GDM1 (cell line): ENCODE measurements around the gene CSMD2.

Source experiments
- DNase-seq: peaks from one replicate; lab custom pipeline; 2025; lab: John Stamatoyannopoulos, UW

Gene CSMD2

DNA sequence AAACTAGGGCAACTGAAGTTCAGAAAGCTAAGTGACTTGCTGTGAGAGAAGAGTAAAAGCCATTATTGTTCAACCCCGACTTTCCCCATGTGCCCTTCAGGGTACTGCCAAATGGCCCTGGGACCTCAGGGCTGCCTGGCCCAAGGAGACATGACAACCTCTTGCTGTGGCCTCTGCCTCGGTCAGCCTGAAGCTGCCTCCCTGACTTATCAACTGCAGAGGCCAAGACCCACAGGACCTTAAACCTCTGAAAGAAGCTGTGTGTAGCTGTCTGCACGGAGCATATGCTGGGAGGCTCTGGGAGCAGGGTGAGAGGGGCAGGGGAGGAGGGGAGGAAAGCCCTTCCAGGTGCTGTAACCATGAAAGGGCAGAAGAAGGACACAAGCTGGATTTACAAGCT, 265.3 kb downstream of the CSMD2 start:
- no peak for DNase-seq

DNA sequence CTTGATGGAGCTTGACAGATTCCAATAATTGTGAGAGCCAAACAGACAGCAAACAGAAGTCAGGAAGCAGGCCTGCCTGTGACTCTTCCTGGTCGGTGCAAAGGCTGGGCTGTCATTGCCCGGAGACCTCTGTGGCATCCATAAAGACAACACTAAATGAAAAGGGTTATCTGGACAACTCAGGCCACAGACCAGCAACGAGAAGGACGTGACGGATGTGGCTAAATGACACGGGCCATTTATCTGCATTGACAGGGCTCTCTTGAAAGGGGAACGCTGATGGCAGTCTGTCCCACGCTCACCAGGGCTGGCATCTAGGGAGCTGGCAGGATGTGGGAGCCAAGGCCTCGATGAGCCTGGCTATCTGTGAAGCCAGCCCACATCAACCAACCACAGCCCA, 266.1 kb downstream of the CSMD2 start:
- no peak for DNase-seq

DNA sequence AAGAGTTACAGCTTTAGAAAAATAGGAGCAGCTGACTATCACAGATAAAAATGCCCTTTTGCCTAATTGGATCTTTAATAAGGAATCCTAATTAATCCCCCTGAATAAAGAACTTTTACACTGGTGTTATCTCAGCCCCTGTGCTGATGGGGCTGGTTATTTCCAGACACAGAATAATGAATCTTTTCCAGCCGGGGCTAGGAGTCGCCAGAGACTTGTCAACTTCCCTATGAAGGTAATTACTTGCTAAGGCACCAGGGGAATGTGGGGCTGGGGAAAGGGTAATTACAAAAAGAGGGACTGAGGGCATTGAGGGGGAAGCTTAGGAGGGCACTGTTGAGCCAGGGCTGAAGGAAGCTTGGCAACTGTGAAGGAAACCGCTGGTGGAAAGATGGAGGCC, 266.6 kb downstream of the CSMD2 start:
- DNase-seq, result no peak

DNA sequence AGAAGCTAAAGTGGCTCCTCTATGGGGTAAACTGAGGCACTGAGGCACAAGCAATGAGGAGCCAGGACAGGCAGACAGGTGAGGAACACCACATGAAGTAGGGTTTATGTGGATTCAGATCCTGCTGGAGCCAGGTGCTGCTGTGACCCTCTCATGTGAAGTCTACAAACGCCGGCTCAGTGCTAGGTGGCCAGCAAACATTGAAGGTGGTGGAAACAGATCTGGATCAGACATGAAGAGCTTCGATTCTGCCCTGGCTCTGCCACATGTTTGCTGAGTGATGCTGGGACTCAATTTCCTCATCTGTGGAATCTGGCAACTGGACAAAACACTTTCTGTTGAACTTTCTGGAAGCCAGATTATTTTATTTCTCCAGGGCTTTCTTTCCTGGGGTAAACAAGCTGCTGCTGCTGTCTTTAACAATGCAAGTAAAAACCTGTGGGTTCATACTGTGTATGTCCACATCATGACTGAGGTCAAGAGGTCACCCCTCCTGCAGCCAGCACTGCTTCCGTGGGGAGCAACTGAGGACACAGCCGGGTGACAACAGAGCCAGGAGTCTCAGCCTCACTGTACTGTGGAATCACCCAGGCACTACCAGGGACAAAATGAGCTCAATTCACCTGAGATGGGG, 267.8 kb downstream of the CSMD2 start:
- no peak for DNase-seq

DNA sequence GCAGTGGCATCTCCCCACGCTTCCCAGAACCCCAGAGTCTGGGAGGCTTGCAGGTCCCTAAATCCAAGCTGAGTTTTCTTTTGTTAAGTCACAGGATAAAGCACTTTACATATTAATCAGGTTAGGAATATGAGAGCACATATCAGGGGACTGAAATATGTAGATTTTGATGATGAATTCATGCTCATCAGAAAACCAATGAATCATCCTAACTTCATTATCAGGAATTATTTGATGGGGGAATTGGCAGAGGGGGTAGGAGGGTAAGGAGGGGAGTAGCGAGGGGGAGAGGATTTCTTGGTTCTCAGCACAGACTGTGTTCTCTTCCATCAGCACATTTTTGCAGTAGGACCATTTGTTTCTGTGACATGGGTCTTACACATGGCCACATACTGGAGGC, 269.1 kb downstream of the CSMD2 start:
- DNase-seq, result no peak

DNA sequence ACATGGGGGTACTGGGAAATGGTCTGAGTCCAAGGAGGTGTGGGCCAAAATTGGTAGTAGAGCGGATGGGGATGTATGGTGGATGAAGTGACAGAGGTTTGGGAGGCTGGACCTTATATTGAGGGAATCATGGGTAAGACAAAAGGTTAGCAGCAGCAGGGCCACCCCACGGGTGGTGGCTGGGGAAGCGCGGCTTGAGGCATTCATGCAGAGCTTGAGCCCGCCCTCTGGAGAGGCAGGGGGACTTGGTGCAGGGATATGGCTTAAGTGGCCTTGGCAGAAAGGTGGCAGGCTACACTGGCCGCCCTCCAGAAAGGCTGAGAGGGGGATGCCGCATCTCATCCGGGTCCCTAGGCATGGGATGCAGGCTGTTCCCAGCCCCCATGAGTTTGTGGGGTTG, 269.6 kb downstream of the CSMD2 start:
- DNase-seq, result no peak

DNA sequence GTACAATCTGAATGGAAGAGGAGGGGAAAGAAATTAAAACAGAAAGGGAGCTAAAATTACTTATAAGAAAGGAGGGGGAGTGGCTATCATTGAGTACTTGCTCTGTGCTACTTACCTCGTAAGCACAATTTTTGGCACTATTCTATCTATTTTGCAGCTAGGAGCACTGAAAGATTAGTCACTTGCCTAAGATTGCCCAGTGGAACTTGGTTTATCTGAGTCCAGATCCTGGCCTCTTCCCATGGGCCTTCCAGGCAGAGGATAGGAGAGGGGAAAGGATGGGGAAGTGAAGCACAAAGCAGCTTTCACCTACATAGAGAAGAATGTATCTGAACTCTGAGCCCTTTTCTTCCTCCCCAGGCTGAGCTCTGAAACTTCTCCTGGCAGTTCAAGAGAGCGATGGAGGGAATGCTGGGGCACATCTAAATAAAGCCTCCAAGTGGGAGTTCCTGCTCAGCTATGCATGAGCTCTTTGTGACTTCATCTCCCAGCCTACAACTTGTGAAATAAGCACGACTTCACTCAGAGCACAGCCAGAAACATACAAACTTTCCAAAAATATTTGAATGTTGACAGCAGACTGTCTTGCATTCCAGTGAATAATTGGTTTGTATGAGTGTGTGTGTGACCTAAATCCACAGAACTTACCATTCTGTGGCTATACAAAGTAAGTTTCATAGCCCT, 271.7 kb downstream of the CSMD2 start:
- DNase-seq, result no peak

DNA sequence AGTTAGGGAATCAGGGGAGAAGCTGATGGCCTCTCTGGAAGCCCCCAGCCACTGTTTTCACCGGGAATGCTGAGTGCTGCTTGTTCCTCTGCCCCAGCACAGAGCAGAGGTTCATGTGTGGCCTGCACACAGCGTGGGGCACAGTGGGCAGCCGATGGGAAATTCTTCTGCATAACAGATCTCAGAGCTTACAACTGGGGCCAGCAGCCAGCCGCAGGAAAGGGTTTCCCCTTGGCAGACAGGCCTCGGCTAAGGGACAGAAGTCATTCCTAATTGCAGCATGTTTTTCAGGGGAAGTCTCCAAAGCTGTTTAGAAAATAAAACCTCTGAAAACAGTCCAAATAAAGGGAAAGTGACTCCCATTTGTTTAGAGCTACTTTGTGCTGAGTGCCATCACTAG, 278.5 kb downstream of the CSMD2 start:
- DNase-seq, result no peak

DNA sequence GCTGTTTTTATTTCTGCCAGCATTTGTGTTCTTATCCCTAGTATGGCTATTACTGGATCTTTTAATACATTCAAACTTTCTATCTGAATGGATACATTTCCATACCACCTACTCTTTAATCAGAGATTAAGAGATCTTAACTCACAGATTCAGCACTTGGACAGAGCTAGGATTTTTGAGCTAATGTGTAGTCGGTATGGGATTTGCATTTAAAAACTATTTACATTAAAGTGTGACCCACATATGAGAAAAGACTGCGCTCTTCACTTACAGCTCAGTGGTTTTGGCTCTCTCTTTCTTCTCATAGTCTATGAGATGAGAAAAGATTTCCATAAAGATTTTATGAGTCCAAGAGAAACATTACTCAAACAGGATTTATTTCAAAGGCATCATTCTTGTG, 284.7 kb downstream of the CSMD2 start:
- no peak for DNase-seq

DNA sequence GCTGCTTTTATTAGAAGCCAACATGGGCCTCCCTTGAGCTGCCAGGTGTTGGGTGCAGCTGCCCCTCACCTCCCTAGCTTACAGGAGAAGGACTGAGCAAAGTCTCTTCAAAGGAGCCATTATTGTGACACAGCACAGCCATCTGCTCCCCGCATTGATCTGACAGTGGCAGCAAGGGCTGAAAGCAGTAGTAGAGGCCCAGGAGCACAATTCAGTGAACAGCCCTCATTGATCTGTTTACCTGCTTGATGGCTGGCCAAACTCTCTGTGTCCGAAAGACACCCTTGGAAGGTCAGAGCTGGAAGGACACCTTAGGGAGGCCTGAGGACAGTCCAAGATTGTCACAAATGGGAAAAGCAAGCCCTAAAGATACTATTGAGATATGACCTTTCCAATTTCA, 286.6 kb downstream of the CSMD2 start:
- no peak for DNase-seq

DNA sequence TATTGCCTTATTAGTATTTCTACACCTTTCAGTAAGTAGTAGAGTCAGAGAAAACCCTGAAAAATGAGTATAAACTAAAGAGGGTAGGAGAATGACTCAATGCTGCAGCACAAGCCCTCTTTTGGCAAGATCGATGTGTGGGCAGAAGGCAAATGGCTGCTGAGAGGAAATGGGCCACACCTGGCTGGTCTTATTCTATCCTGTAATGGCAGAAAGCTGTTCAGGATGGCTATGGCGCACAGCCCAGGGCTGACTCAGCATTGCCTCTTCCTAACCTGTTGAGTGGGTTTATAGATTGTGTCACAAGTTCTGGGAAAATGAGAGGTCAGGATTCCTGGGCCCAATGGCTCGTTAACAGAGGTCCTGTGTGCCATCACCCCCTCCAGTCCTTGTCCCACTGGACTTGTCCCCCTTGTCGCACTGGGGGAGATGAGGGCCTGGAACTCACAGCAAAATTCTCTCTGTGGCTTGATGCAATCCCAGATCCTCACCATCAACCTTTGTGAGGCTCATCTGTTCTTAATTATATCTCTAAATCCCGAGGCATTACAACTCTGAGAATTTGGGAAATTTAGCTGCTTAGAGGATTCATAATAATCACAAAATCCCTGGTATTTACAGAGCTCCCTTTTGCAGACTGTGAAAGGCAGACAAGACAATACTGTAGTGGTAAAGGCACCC, 287.9 kb downstream of the CSMD2 start:
- DNase-seq, result no peak

DNA sequence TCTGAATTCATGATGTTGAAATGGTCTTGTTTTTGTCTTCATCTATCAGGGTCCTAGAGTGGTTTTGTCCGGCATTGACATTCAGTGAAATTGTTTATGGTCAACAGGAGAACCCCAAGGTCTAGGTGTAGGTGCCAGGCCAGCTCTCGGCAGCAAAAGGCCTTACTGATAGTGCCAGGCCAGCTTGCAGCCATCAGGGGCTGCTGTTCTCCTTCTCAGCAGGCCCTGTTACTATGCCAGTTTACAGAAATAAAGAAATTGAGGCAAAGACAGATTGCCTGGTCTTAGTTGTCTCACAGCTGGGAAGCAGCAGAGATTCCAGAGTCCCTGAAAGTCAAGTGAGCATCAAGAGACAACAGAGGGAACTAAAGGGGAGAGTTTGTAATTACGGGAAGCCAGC, 289.2 kb downstream of the CSMD2 start:
- DNase-seq, result no peak

DNA sequence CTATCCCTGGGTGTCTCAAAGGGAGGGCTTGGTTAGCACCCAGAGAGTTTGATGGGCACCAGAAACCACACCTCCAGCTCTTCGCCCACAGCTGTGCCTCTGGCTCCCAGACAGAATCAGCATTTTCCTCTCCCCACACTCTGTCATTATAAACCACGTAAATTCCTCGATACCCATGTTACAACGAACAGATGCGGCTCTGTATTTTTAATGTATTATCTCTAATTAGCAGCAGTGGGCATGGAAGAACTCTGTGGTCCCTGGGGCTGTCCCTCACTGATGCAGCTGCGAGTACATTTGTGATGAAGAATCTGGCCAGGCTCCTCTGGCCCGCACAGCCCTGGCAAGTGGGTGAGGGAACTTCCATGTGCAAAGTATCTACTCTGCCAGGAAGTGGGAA, 290.4 kb downstream of the CSMD2 start:
- DNase-seq, result no peak

DNA sequence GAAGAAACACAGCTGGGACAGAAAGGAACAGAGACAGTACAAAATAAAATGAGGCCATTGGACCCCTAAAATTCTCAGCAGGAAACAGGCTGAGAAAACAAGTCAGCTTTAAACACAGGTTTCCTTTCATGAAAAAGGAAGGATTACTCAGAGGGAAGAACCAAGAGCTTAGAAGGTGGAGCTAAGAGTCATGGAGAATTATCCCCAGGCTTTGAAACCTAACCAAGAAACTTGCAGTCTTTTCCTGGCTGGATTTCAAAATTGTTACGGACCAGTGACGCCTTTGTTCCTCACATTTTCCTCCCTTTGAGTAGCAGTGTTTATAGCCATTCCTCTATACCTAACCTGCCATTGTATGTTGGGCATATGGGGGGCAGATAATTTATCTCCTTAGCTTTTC, 292.3 kb downstream of the CSMD2 start:
- no peak for DNase-seq

DNA sequence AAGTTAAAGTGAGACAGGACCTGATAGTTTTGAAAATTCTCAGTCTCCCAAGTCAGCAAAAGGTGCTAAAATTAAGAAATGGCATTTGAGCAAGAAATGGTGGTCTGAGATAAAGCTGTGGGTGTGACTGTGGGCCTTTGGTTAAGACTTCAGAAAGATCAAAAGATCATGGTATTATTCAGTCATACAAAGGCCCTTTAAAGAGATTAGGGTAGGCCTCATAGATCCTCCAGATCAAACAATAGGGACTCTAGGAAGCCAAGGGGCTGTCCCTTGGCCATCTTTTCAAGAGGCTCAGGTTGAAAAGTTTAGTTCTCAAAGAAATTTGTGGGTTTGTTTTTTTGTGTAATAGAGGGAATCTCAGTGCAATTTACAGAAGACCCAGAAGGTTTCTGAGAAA, 292.8 kb downstream of the CSMD2 start:
- no peak for DNase-seq

DNA sequence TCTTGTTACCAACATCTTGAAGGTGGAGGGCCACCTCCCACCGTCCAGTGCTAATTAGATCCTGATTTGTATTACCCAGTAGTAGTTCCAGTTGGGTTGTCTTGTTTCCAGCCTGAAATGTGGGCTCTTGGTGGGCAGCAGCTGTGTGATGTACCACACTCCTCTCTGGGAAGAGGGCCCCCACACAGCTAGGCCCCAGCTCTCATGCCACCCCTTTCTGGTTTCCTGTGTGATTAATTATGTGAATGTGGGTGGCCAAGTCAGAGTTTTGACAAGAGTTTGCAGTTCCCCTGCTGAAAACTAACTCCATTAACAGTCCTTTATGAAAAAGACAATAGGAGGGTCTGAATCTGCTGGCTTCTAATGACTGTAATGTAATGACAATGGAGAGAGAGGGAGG, 297.3 kb downstream of the CSMD2 start:
- no peak for DNase-seq

DNA sequence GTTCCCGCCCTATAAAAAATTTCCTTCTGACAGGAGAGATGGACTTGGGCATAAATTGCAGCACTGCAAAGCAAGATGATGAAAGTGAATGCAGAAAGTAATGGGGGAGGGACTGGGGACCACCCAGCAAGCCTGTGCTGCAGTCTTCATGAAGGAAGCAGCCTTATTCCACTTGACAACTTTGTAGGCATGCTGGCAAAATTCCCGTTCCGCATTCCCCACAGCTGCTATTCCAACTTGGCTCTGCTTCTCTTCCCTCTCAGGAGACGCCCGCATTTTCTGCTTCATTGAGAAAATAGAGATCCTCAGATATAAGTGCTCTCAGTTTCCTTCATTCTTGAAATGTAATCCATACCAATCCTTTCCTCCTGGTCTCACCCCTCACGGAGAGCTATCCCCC, 298.7 kb downstream of the CSMD2 start:
- DNase-seq, result no peak

DNA sequence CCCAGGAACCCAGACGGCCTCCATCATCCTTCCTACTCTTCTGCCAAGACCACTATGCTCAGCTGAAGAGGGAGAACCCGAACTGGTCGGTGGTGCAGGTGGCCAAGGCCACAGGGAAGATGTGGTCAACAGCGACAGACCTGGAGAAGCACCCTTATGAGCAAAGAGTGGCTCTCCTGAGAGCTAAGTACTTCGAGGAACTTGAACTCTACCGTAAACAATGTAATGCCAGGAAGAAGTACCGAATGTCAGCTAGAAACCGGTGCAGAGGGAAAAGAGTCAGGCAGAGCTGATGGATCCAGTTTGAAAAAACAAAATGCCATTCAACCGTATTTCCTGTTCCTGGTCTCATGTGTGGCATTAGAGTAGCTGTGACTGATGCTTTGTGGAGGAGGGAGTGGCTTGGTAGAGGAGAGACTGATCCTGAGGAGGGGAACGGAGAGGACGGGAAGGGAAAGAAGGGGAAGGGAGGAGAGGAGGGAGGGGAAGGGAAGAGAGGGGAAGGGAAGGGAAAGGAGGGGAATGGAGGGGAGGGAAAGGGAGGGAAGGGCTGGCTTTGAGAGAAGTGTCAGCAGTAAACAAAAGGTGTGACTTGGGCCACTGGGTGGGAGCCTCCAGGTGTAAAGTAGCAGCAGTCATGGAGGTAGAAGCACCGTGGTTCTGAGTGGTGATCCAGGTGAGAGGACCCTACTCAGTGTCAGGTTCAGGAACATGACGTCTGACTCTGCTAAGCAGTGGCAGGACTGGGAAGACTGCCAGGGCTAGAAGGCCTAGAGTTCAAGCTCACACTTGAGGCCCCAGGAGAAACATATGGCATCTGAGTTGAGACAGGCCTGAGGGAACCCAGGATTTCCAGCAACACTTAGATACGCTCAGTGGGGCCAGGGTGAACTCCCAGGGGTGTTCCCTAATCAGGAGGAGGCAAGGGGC, 300.3 kb downstream of the CSMD2 start:
- no peak for DNase-seq

DNA sequence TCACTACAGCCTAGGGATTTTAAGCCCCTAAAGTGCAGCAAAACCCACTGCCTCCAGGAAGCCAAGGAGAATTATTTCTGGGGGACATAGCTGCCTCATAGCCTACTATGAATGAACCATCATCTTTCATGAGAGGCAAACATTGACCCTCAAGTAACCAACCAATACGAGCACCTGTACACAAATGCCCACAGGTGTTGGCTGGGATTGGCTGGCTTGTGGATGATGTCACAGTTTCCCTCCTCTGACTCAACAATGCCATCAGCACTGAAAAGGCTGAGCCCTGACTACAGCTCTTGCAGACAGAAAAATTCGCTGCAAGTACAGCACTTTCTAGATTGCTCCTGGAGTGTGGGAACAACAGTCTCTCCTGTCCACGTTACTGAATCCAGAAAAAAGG, 301.3 kb downstream of the CSMD2 start, which contains the start of gene HMGB4:
Gene HMGB4 (plus strand): TSS at position 301 of the 400 bp plus-strand sequence. CDS start 113 bp downstream, outside the sequence.
- DNase-seq, result no peak

DNA sequence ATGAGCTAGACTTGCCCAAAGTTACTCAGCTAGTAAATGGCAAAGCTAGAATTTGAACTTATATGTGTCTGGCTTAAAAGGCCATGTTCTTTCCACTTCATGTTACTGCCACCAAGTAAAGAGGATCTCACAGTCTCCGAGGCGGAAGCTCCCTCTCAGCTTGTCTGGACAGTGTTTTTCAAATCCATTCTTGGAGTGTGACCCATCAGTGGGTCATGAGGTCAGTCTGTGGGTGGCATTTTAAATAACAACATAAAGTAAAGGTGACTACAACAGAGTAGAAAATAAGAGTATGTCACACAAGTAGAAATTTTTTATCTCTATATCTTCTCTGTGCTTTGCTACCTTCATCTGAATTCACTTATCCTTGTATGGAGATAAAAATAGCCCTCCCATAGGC, 304.4 kb downstream of the CSMD2 start:
- DNase-seq, result no peak

DNA sequence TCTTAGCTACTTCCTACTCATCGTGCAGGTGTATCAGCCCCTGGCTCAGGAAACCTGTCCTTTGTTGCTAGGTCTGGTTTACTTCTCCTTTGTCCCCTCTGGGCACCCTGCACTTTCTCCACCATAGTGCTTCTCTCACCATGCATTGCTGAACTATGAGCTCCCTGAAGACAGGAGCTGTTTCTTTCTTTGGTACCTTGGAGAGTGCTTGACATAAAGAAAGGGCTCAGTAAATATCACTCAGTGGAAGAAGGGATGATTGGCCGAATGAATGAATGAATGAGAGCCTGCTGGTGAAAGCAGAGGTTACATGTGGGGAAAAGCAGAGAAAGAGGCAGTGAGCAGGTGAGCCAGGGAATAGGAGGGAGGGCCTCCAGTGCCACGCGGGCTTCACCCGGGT, 310.9 kb downstream of the CSMD2 start:
- no peak for DNase-seq

DNA sequence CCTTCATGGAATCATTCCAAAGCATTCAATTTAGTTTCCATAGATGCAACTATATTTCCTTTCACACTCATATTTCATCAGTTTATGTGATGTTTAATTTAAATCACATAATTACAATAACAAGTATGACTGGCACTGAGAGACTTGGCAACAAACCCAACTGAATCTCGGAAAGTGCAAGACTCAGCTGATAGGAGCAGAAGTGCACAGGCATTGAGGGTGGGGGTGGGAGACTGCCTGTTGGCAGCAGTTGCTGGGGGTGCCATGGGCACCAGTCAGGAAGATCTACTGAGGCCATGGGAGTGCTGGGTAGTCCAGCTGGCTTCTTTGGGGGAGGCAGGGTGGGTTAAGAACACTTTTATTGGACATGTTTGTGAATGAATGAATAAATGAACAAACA, 311.6 kb downstream of the CSMD2 start:
- DNase-seq, result no peak
